PC-9 (cell line): Measurements from ENCODE around the gene SHISAL1.

Source experiments
- EZH2 ChIP-seq: fragments of 200-600 bp; sonication (generic); IDR thresholded peaks from 2 replicates; pipeline ENCODE4 v1.8.0; 2017; ENCODE audit warnings: antibody characterized with exemption, low read depth
- TF ChIP-seq, protein P1 (sequence below): fragments of 200-600 bp; sonication (generic); conservative IDR thresholded peaks from 2 replicates; pipeline ENCODE4 v1.6.1; 2017; ENCODE audit warnings: mixed run types, antibody characterized with exemption, mild to moderate bottlenecking, moderate library complexity

DNA sequence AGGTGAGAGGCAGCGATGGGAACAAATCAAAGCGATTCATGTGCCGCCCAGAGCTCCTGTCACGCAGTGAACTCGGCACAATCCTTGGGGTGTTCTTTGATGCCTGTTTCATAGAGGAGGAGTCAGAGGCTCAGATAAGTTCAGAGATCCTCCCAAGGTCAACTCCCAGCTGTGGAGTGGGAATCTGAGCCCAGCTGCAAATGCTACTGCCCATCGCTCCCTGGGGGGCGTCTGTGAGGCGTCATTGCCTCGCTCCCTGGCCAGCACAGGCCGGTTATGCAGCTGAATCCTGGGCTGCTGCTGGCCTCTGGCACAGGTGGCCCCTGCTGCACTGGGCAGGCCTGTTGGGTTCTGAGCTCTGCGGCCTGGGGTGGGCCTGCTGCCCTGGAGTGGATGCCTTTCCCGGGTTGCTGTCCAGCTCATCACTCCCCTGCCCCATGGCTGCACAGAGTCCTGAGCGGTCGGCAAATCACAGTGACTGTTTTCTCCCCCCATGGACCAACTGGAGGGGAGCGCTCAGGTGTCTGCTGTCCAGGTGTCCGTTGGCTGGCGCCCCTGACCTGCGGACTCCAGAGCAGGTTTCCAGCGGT is 36.3 kb upstream of the SHISAL1 start:
- TF ChIP-seq, protein P1, sequence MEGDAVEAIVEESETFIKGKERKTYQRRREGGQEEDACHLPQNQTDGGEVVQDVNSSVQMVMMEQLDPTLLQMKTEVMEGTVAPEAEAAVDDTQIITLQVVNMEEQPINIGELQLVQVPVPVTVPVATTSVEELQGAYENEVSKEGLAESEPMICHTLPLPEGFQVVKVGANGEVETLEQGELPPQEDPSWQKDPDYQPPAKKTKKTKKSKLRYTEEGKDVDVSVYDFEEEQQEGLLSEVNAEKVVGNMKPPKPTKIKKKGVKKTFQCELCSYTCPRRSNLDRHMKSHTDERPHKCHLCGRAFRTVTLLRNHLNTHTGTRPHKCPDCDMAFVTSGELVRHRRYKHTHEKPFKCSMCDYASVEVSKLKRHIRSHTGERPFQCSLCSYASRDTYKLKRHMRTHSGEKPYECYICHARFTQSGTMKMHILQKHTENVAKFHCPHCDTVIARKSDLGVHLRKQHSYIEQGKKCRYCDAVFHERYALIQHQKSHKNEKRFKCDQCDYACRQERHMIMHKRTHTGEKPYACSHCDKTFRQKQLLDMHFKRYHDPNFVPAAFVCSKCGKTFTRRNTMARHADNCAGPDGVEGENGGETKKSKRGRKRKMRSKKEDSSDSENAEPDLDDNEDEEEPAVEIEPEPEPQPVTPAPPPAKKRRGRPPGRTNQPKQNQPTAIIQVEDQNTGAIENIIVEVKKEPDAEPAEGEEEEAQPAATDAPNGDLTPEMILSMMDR = no peak
- no peak for TF ChIP-seq EZH2
